Spinal cord (tissue), 10 donors: ENCODE measurements around the gene ICE2. TPM values are rescaled to one million over a fixed set of nuclear protein-coding genes. Genes with fewer than 3 reads are reported as not detected.

ENCODE experiments used
- DNase-seq, 6 donors: peaks; one replicate each; pipeline versions ENCODE4 v3.0.0 to v3.0.0-alpha.2; 2013 to 2015; ENCODE audit warnings: low spot score in 6 of 6, low read depth in 4 of 6
- H3K27ac ChIP-seq: one replicate; pipeline ENCODE4 v1.5.1; 2013; ENCODE audit warnings: low read depth, low read length, control low read depth
- H3K27me3 ChIP-seq: one replicate; pipeline ENCODE4 v1.6.1; 2013; ENCODE audit warnings: low read length; ENCODE audit not compliant: control insufficient read depth, insufficient read depth
- H3K36me3 ChIP-seq: one replicate; pipeline ENCODE4 v1.6.1; 2013; ENCODE audit warnings: low read length; ENCODE audit not compliant: control insufficient read depth, insufficient read depth
- H3K4me1 ChIP-seq: one replicate; pipeline ENCODE4 v1.6.1; 2013; ENCODE audit warnings: low read length; ENCODE audit not compliant: control insufficient read depth, insufficient read depth
- H3K4me3 ChIP-seq: one replicate; pipeline ENCODE4 v1.5.1; 2013; ENCODE audit warnings: low read depth, low read length, control low read depth
- H3K9me3 ChIP-seq: one replicate; pipeline ENCODE4 v1.6.1; 2013; ENCODE audit warnings: low read length; ENCODE audit not compliant: control insufficient read depth, insufficient read depth
- WGBS: methylation state at CpG from one replicate; pipeline ENCODE4 v1.1.5; 2013; ENCODE audit warnings: missing lambda C conversion rate; ENCODE audit not compliant: insufficient coverage; 5-methylcytosine and 5-hydroxymethylcytosine counted together
- polyA plus RNA-seq, 2 donors: library from polyadenylated mRNA; unstranded; fragments of 120-200 nt; gene quantifications; one replicate each; pipeline ENCODE4 v1.2.1, GENCODE V29; 2013; ENCODE audit not compliant: insufficient read length in 2 of 2
- total RNA-seq, 2 donors: library from RNA; depleted of rRNA in 1 of 2; stranded (reverse); fragments of 120-200 nt in 1 of 2; fragments of >200 nt in 1 of 2; gene quantifications; one replicate each; pipeline versions ENCODE4 v1.2.3 to v1.2.4, GENCODE V29; 2013 to 2014
- donor health status: healthy.

The ICE2 gene
- total and polyA plus RNA-seq, 4 donors: 38.7 to 63.8 (median 44.1) TPM

DNA sequence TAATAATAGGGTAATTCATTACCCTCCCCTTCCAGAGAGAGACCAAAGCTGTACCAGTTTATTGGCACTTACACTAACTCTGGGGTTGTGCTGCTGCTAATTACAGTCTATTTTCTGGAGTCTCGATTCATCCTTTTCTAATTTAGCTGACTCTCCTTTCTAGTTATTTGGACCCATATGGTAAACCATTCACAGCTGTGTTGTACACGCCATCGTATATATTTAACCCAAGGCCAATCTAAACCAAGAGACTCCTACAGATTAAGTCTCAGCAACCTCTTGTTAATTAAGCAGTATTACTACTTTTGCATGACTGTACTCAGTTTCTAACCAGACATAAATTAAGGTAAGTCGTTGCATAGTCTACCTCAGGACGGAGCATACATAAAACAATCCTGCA lies 103.6 kb downstream of the ICE2 start:
- peaks cover 25% of the 10 kb centered on the region for H3K4me1 ChIP-seq
- WGBS: 45% methylated on average over 3 of the region's 5 CpGs
- no peaks in the 10 kb centered on the region for H3K27me3 ChIP-seq
- no peak overlapping the region for H3K27ac ChIP-seq
- H3K9me3 ChIP-seq: no peaks in the 10 kb centered on the region
- DNase-seq: peak in 2 of 6 donors; percentile 48 to 70
- no peaks in the 10 kb centered on the region for H3K36me3 ChIP-seq
- H3K4me3 ChIP-seq: no peak overlapping the region

DNA sequence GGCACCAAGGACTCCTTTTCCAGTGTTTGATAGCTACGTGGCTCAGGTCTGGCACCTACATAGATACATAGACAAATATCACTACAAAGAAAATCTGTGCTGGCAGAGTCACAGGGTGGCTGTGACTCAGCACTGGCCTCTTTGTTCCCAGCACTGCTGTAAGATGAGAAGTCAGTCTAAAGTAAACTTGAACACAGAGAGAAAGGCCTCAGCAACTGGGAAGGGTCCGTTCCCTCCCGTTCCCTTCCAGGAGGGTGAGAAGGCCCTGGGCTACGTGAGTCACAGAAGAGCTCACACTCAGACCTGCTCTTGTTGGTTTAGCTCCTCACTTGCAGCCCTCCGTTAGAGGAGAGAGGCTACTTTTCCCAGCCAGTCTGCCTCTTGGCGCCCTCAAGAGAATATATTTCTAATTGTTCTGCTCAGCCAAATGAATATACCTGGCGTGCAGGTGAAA lies 104.3 kb downstream of the ICE2 start:
- WGBS: 8% methylated on average over 4 of the region's 7 CpGs
- Histone ChIP-seq H3K27me3 (no peaks in the 10 kb centered on the region), H3K27ac (peak overlapping the region; percentile 4), H3K4me1 (peaks cover 22% of the 10 kb centered on the region), H3K4me3 (no peak overlapping the region), H3K36me3 (no peaks in the 10 kb centered on the region), H3K9me3 (no peaks in the 10 kb centered on the region)
- DNase-seq: peak in 2 of 6 donors; percentile 54 to 57

- H3K27me3 ChIP-seq: no peaks in the 10 kb centered on the region
- peaks cover 22% of the 10 kb centered on the region for H3K4me1 ChIP-seq
- no peaks in the 10 kb centered on the region for H3K36me3 ChIP-seq
- peak in 1 of 6 donors; percentile 52 for DNase-seq
- H3K4me3 ChIP-seq: no peak overlapping the region
- no CpG with 5 or more reads among the region's 4 CpGs for WGBS
- H3K27ac ChIP-seq: peak overlapping the region; percentile 4
- no peaks in the 10 kb centered on the region for H3K9me3 ChIP-seq
These were observed 104.7 kb downstream of the ICE2 start for GRCh38 chr15:60374209-60374608.

DNA sequence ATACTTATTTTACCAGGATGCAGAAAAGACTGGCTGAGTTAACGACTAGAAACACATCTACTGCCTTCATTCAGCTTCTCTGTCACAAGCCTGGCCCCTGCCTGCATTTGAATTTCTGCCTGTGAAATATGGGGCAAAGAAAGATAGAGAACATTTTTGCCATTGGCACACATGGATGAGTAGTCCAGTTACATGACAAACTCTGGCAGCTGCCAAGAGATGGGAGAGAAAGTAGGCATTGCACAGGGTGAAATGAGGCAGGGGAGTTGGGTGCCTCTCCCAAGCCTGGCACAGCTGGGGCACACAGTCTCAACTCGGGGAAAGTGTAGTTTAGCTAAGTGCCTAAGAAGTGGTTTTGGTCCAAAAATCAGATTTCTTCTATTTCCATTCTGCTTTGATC lies 105.2 kb downstream of the ICE2 start:
- no CpG with 5 or more reads among the region's 2 CpGs for WGBS
- peaks cover 22% of the 10 kb centered on the region for H3K4me1 ChIP-seq
- no peaks in the 10 kb centered on the region for H3K27me3 ChIP-seq
- DNase-seq: no peak
- H3K36me3 ChIP-seq: no peaks in the 10 kb centered on the region
- H3K9me3 ChIP-seq: no peaks in the 10 kb centered on the region
- no peak overlapping the region for H3K27ac ChIP-seq
- H3K4me3 ChIP-seq: no peak overlapping the region

DNA sequence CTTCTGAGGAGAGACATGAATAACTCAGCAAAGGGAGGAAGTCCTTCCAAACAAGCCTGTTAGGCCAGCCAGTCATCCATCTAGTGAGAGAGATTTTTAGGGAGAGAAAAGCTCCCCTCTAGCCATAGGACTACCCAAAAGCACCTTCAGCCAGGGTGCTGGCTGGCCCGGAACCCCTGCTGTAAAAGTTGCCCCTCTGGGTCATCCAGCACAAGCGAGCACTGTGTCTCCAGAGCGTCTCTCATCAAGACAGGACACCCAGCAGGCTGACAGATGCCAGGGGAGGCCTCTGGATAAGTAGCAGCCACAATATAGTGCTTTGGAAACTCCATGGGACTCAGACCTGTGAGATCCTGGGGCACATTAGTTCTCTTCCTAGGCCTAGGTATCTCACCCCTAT lies 105.6 kb downstream of the ICE2 start:
- Histone ChIP-seq H3K4me1 (peaks cover 22% of the 10 kb centered on the region), H3K27me3 (no peaks in the 10 kb centered on the region), H3K9me3 (no peaks in the 10 kb centered on the region), H3K27ac (no peak overlapping the region), H3K4me3 (no peak overlapping the region), H3K36me3 (no peaks in the 10 kb centered on the region)
- 79% methylated on average over 3 of the region's 3 CpGs for WGBS
- no peak for DNase-seq

DNA sequence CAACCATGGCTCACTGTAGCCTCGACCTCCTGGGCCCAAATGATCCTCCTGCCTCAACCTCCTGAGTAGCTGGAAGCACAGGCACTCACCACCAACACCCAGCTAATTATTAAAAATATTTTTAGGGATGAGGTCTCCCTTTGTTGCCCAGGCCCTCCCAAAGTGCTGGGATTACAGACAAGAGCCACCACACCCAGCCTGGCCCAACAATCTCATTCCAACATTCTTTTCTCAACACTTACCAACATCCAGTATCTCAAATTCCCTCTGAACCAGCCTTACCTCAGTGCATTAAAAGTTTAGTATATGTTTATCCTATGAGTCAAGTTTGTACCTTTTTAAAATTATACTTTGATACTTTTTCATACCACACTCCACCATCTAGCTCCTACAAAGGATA lies 106.2 kb downstream of the ICE2 start:
- DNase-seq: no peak
- Histone ChIP-seq H3K27ac (no peak overlapping the region), H3K9me3 (no peaks in the 10 kb centered on the region), H3K27me3 (no peaks in the 10 kb centered on the region), H3K36me3 (no peaks in the 10 kb centered on the region), H3K4me1 (peaks cover 22% of the 10 kb centered on the region), H3K4me3 (no peak overlapping the region)
- WGBS: no CpG with 5 or more reads among the region's 1 CpG

DNA sequence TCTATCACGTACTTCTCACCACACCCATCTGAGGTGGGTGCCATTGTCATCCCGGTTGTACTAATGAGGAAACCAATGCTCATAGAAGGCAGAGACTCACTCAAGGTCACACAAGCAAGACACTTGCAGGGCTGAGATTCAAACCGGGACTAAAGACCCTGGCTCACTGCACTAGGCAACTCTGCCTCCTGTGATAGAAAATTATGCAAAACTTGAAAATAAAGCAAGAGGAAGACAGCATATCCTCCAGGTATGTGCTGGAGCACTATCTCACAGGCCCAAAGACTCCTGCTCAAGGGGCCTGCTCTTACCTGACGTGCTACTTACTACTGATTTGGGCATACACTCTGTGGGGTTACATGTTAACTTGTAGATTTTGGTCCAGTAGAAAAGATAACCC lies 106.7 kb downstream of the ICE2 start:
- H3K9me3 ChIP-seq: no peaks in the 10 kb centered on the region
- 98% methylated on average over 4 of the region's 4 CpGs for WGBS
- no peak overlapping the region for H3K27ac ChIP-seq
- H3K4me1 ChIP-seq: peaks cover 22% of the 10 kb centered on the region
- no peaks in the 10 kb centered on the region for H3K36me3 ChIP-seq
- H3K4me3 ChIP-seq: no peak overlapping the region
- H3K27me3 ChIP-seq: no peaks in the 10 kb centered on the region
- DNase-seq: no peak

GRCh38 chr15:60371175-60372051 lies 107.5 kb downstream of the ICE2 start:
- Histone ChIP-seq H3K4me3 (no peak overlapping the region), H3K9me3 (no peaks in the 10 kb centered on the region), H3K36me3 (no peaks in the 10 kb centered on the region), H3K27me3 (no peaks in the 10 kb centered on the region), H3K27ac (peak overlapping the region; percentile 75), H3K4me1 (peaks cover 22% of the 10 kb centered on the region)
- peak in 1 of 6 donors; percentile 83 for DNase-seq
- 51% methylated on average over 5 of the region's 20 CpGs for WGBS

- H3K27ac ChIP-seq: peak overlapping the region; percentile 75
These were observed 108.1 kb downstream of the ICE2 start for GRCh38 chr15:60370869-60371136.

More at GRCh38 chr15:60370869-60371136, 108.1 kb downstream of the ICE2 start:
- H3K27me3 ChIP-seq: no peaks in the 10 kb centered on the region
- no peaks in the 10 kb centered on the region for H3K36me3 ChIP-seq
- H3K4me3 ChIP-seq: no peak overlapping the region
- WGBS: no CpG with 5 or more reads among the region's 1 CpG
- no peaks in the 10 kb centered on the region for H3K9me3 ChIP-seq
- DNase-seq: no peak
- peaks cover 19% of the 10 kb centered on the region for H3K4me1 ChIP-seq
